ENCODE data around the gene TTC36. TPM values are rescaled to one million over a fixed set of nuclear protein-coding genes. Genes with fewer than 3 reads are reported as not detected.
A peak's percentile ranks its signal among the peaks of the same experiment; 100 is the strongest.
"Not testable (repeated sequence)": the region's sequence is repeated elsewhere in the genome, so short reads cannot be mapped to it uniquely, and the experiment has no call there.

Gene TTC36
- total RNA-seq, 2 experiments from 2014 or later = 0.36 to 0.43 TPM

GRCh38 chr11:118572061-118572980 is 45.0 kb downstream of the TTC36 start, which contains the start of gene ARCN1:
Gene ARCN1 (plus strand): TSS chr11:118572409. CDS start chr11:118572548, 139 bp downstream.
- H3K27me3 Mint-ChIP-seq = no peaks in the 10 kb centered on the region
- DNase-seq (peak; percentile 83), ATAC-seq (peak; percentile 84)
- no peak for TF ChIP-seq CTCF (IDR thresholded peaks at IDR 0.05)
- peaks cover 10% of the 10 kb centered on the region for H3K36me3 Mint-ChIP-seq (ENCODE audit: low read depth)
- intact Hi-C loops (cut with micrococcal nuclease) = no loop called here
- H3K27ac Mint-ChIP-seq = peak within 1 kb of the TSS; percentile 93
- H3K9me3 Mint-ChIP-seq = no peaks in the 10 kb centered on the region
- ChIA-PET POLR2A (interaction anchor here (0.7 to 1.7 kb wide), 15 partner anchors 9 to 297 kb away, joined by 3 to 8 read pairs (median 3); partner anchors contain the start of gene CD3D), CTCF (interaction anchor here (0.9 to 3.6 kb wide), 4 partner anchors 17 to 42 kb away, joined by 3 to 15 read pairs (median 6); partner anchors contain the start of gene TMEM25)
- H3K4me3 Mint-ChIP-seq = peak within 1 kb of the TSS; percentile 84
- H3K4me1 Mint-ChIP-seq (ENCODE audit: low read depth) = peaks cover 48% of the 10 kb centered on the region

- Mint-ChIP-seq H3K36me3 (ENCODE audit: low read depth) (peaks cover 13% of the 10 kb centered on the region), H3K9me3 (no peaks in the 10 kb centered on the region), H3K27me3 (no peaks in the 10 kb centered on the region), H3K27ac (peak overlapping the region; percentile 93), H3K4me3 (peak overlapping the region; percentile 84), H3K4me1 (ENCODE audit: low read depth) (peaks cover 52% of the 10 kb centered on the region)
- peak; percentile 64 for ATAC-seq
- ChIA-PET CTCF (interaction anchor here (1.1 to 3.6 kb wide), 3 partner anchors 17 to 35 kb away, joined by 5 to 15 read pairs (median 7); no protein-coding TSS in a partner anchor), POLR2A (interaction anchor here (0.7 to 1.7 kb wide), 11 partner anchors 8 to 296 kb away, joined by 3 to 8 read pairs (median 3); partner anchors contain the start of gene CD3D)
- no peak for TF ChIP-seq CTCF (IDR thresholded peaks at IDR 0.05)
- intact Hi-C loops (cut with micrococcal nuclease) = no loop called here
- peak; percentile 48 for DNase-seq
Measured at GRCh38 chr11:118572981-118573550, 45.8 kb downstream of the TTC36 start.

- H3K4me1 Mint-ChIP-seq (ENCODE audit: low read depth) = peaks cover 58% of the 10 kb centered on the region
- H3K36me3 Mint-ChIP-seq (ENCODE audit: low read depth) = peaks cover 16% of the 10 kb centered on the region
- H3K4me3 Mint-ChIP-seq = peak overlapping the region; percentile 29
- no peak for ATAC-seq
- POLR2A ChIA-PET = no interaction called here
- intact Hi-C loops (cut with micrococcal nuclease) = no loop called here
- CTCF ChIA-PET = interaction anchor here (3.6 kb wide), 1 partner anchor 20 kb away, joined by 15 read pairs; no protein-coding TSS in a partner anchor
- H3K27me3 Mint-ChIP-seq = no peaks in the 10 kb centered on the region
- no peak for DNase-seq
- no peak overlapping the region for H3K27ac Mint-ChIP-seq
- no peak for TF ChIP-seq CTCF (IDR thresholded peaks at IDR 0.05)
- no peaks in the 10 kb centered on the region for H3K9me3 Mint-ChIP-seq
Measured at GRCh38 chr11:118574636-118575035, 47.4 kb downstream of the TTC36 start.

- CTCF ChIA-PET = interaction anchor here (3.6 kb wide), 1 partner anchor 17 kb away, joined by 11 read pairs; no protein-coding TSS in a partner anchor
- H3K27ac Mint-ChIP-seq; intact Hi-C loops (cut with micrococcal nuclease); ATAC-seq; H3K4me3 Mint-ChIP-seq; H3K27me3 Mint-ChIP-seq; H3K9me3 Mint-ChIP-seq; DNase-seq: not testable (repeated sequence)
- Mint-ChIP-seq H3K36me3 (ENCODE audit: low read depth) (peaks cover 22% of the 10 kb centered on the region), H3K4me1 (ENCODE audit: low read depth) (peaks cover 55% of the 10 kb centered on the region)
- POLR2A ChIA-PET = interaction anchor here (1.6 kb wide), 1 partner anchor 9 kb away, joined by 5 read pairs; no protein-coding TSS in a partner anchor
Measured at GRCh38 chr11:118577995-118578394, 50.7 kb downstream of the TTC36 start.

Other genes starting within 250 kb of the TTC36 start
- 100 to 1,000 TPM; 372 to 387 TPM for gene CD3E, start 222.7 kb upstream of the TTC36 start, total RNA-seq
- gene CD3D, start 184.8 kb upstream of the TTC36 start, total RNA-seq = 100 to 1,000 TPM; 316 to 325 TPM
- gene CD3G, start 183.1 kb upstream of the TTC36 start, total RNA-seq = 100 to 1,000 TPM; 116 to 118 TPM
- gene UBE4A, start 167.9 kb upstream of the TTC36 start, total RNA-seq = 10 to 100 TPM; 40.2 to 40.5 TPM
- 100 to 1,000 TPM; 237 to 249 TPM for gene ATP5MG, start 125.9 kb upstream of the TTC36 start, total RNA-seq
- gene KMT2A, start 91.0 kb upstream of the TTC36 start, total RNA-seq = 10 to 100 TPM; 68.8 to 75.0 TPM
- 10 to 100 TPM in 1 of 2 experiments, 1 to 10 TPM in 1; 9.8 to 15.0 TPM for gene TMEM25, start 3.7 kb downstream of the TTC36 start, total RNA-seq
- gene IFT46, start 38.5 kb downstream of the TTC36 start, total RNA-seq = 10 to 100 TPM; 14.9 to 16.0 TPM
- gene ARCN1, start 44.9 kb downstream of the TTC36 start, total RNA-seq = 100 to 1,000 TPM; 134 to 135 TPM
- 1 to 10 TPM; 3.0 to 5.1 TPM for gene PHLDB1, start 80.1 kb downstream of the TTC36 start, total RNA-seq
- not detected for gene TREH, start 152.2 kb downstream of the TTC36 start, total RNA-seq

Measured in activated CD8-positive, alpha-beta T cell treated with anti-CD3 and anti-CD28 coated beads for 36 hours (primary cell).